Trophoblast cell (in vitro differentiated cells and primary cell): ENCODE data around the gene FEV.

ENCODE experiments used
- DNase-seq, 2 donors: peaks; one replicate each; pipeline ENCODE4 v3.0.0-alpha.2; 2016
- H2AFZ ChIP-seq: 2 replicates; pipeline ENCODE4 v1.6.1; 2013; ENCODE audit warnings: low read length, moderate library complexity, mild to moderate bottlenecking; ENCODE audit not compliant: insufficient read depth, poor library complexity
- H2AK5ac ChIP-seq: 2 replicates; pipeline ENCODE4 v1.6.1; 2013; ENCODE audit warnings: mild to moderate bottlenecking, low read length
- H2BK120ac ChIP-seq: 2 replicates; pipeline ENCODE4 v1.6.1; 2013; ENCODE audit warnings: low read length, mild to moderate bottlenecking, moderate library complexity; ENCODE audit not compliant: insufficient read depth, poor library complexity
- H2BK12ac ChIP-seq: 2 replicates; pipeline ENCODE4 v1.6.1; 2013; ENCODE audit warnings: mild to moderate bottlenecking, low read length, moderate library complexity
- H2BK5ac ChIP-seq: 2 replicates; pipeline ENCODE4 v1.6.1; 2013; ENCODE audit warnings: low read length, low read depth, moderate library complexity, mild to moderate bottlenecking; ENCODE audit not compliant: poor library complexity
- H3K14ac ChIP-seq: 2 replicates; pipeline ENCODE4 v1.6.1; 2013; ENCODE audit warnings: mild to moderate bottlenecking, low read length
- H3K18ac ChIP-seq: 2 replicates; pipeline ENCODE4 v1.6.1; 2013; ENCODE audit warnings: mild to moderate bottlenecking, low read length
- H3K23ac ChIP-seq: 2 replicates; pipeline ENCODE4 v1.6.1; 2013; ENCODE audit warnings: low read length
- H3K27ac ChIP-seq: 2 replicates; pipeline ENCODE4 v1.5.1; 2013; ENCODE audit warnings: low read depth, mild to moderate bottlenecking, inconsistent platforms, low read length, moderate library complexity
- H3K27me3 ChIP-seq: 2 replicates; pipeline ENCODE4 v1.6.1; 2013; ENCODE audit warnings: inconsistent platforms, mild to moderate bottlenecking, low read length, moderate library complexity; ENCODE audit not compliant: insufficient read depth
- H3K36me3 ChIP-seq, 2 experiments: 1 replicate in 1 of 2; 2 replicates in 1 of 2; pipeline ENCODE4 v1.6.1; 2013; ENCODE audit warnings: low read length in 2 of 2, mild to moderate bottlenecking in 2 of 2, moderate library complexity in 1 of 2; ENCODE audit not compliant: insufficient read depth in 2 of 2, control insufficient read depth in 1 of 2
- H3K4ac ChIP-seq: 2 replicates; pipeline ENCODE4 v1.6.1; 2013; ENCODE audit warnings: low read depth, mild to moderate bottlenecking, low read length, moderate library complexity
- H3K4me1 ChIP-seq, 2 experiments: 1 replicate in 1 of 2; 2 replicates in 1 of 2; pipeline ENCODE4 v1.6.1; 2013; ENCODE audit warnings: low read length in 2 of 2, mild to moderate bottlenecking in 2 of 2, moderate library complexity in 1 of 2; ENCODE audit not compliant: insufficient read depth in 2 of 2, control insufficient read depth in 1 of 2
- H3K4me2 ChIP-seq: 2 replicates; pipeline ENCODE4 v1.6.1; 2013; ENCODE audit warnings: inconsistent platforms, mild to moderate bottlenecking, low read length, moderate library complexity
- H3K4me3 ChIP-seq: 2 replicates; pipeline ENCODE4 v1.5.1; 2013; ENCODE audit warnings: mild to moderate bottlenecking, low read depth, low read length, inconsistent platforms
- H3K79me1 ChIP-seq: one replicate; pipeline ENCODE4 v1.6.1; 2013; ENCODE audit warnings: low read length
- H3K79me2 ChIP-seq: 2 replicates; pipeline ENCODE4 v1.6.1; 2013; ENCODE audit warnings: low read length, mild to moderate bottlenecking; ENCODE audit not compliant: control insufficient read depth, insufficient read depth, poor library complexity
- H3K9ac ChIP-seq: 2 replicates; pipeline ENCODE4 v1.6.1; 2013; ENCODE audit warnings: mild to moderate bottlenecking, low read length
- H3K9me3 ChIP-seq: 2 replicates; pipeline ENCODE4 v1.6.1; 2013; ENCODE audit warnings: low read depth, mild to moderate bottlenecking, control low read depth, inconsistent platforms, low read length; ENCODE audit not compliant: insufficient read depth
- H4K12ac ChIP-seq: 2 replicates; pipeline ENCODE4 v1.6.1; 2013; ENCODE audit warnings: low read depth, mild to moderate bottlenecking, low read length, moderate library complexity
- H4K8ac ChIP-seq: 2 replicates; pipeline ENCODE4 v1.6.1; 2013; ENCODE audit warnings: low read depth, mild to moderate bottlenecking, low read length, moderate library complexity
- H4K91ac ChIP-seq: one replicate; pipeline ENCODE4 v1.6.1; 2013; ENCODE audit warnings: low read depth, mild to moderate bottlenecking, low read length, moderate library complexity
- WGBS: extraction: QIAGEN DNeasy Blood & Tissue Kit; methylation state at CpG from one replicate; pipeline ENCODE4 v1.1.7; 2013; ENCODE audit warnings: missing lambda C conversion rate; ENCODE audit not compliant: insufficient read length, insufficient coverage; ENCODE audit errors: extremely low coverage; 5-methylcytosine and 5-hydroxymethylcytosine counted together

Gene FEV

GRCh38 chr2:219003979-219004378 is 19.0 kb upstream of the FEV start:
- Histone ChIP-seq H2AK5ac (no peak overlapping the region), H3K36me3 (no peaks in the 10 kb centered on the region), H2BK5ac (no peak overlapping the region), H3K79me2 (no peaks in the 10 kb centered on the region), H3K9me3 (peaks cover 2% of the 10 kb centered on the region), H3K27ac (no peak overlapping the region), H4K8ac (no peak overlapping the region), H3K79me1 (no peaks in the 10 kb centered on the region), H4K12ac (no peak overlapping the region), H3K14ac (no peak overlapping the region), H2AFZ (no peak overlapping the region), H3K4me3 (no peak overlapping the region), H3K9ac (no peak overlapping the region), H3K4me1 (peaks cover 17 to 18% of the 10 kb centered on the region in 2 experiments), H3K18ac (no peak overlapping the region), H3K4ac (no peak overlapping the region), H2BK12ac (no peak overlapping the region), H2BK120ac (no peak overlapping the region), H4K91ac (no peak overlapping the region), H3K4me2 (no peak overlapping the region), H3K27me3 (peaks cover 50% of the 10 kb centered on the region), H3K23ac (no peak overlapping the region)
- DNase-seq: no peak
- no CpG with 5 or more reads among the region's 3 CpGs for WGBS

GRCh38 chr2:219003267-219003634 is 18.3 kb upstream of the FEV start:
- Histone ChIP-seq H3K23ac (no peak overlapping the region), H2BK5ac (no peak overlapping the region), H3K4me1 (peaks cover 17 to 19% of the 10 kb centered on the region in 2 experiments), H2BK120ac (no peak overlapping the region), H3K4me3 (no peak overlapping the region), H3K14ac (no peak overlapping the region), H4K91ac (no peak overlapping the region), H3K27ac (no peak overlapping the region), H2AK5ac (no peak overlapping the region), H3K9ac (no peak overlapping the region), H3K79me2 (no peaks in the 10 kb centered on the region), H3K4ac (no peak overlapping the region), H3K27me3 (peaks cover 50% of the 10 kb centered on the region), H4K12ac (no peak overlapping the region), H2BK12ac (no peak overlapping the region), H3K36me3 (no peaks in the 10 kb centered on the region), H3K79me1 (no peaks in the 10 kb centered on the region), H3K4me2 (peak overlapping the region; percentile 54), H4K8ac (no peak overlapping the region), H2AFZ (no peak overlapping the region), H3K9me3 (peaks cover 2% of the 10 kb centered on the region), H3K18ac (no peak overlapping the region)
- DNase-seq: no peak
- WGBS: no CpG with 5 or more reads among the region's 20 CpGs

- Histone ChIP-seq H2AK5ac (no peak overlapping the region), H3K23ac (no peak overlapping the region), H2BK5ac (no peak overlapping the region), H3K9ac (no peak overlapping the region), H3K36me3 (no peaks in the 10 kb centered on the region), H3K14ac (no peak overlapping the region), H3K79me1 (no peaks in the 10 kb centered on the region), H3K4me3 (no peak overlapping the region), H3K4me2 (peak overlapping the region; percentile 54), H2AFZ (no peak overlapping the region), H3K27ac (no peak overlapping the region), H3K18ac (no peak overlapping the region), H3K4ac (no peak overlapping the region), H4K91ac (no peak overlapping the region), H3K79me2 (no peaks in the 10 kb centered on the region), H4K12ac (no peak overlapping the region), H2BK120ac (no peak overlapping the region), H3K4me1 (peaks cover 17 to 19% of the 10 kb centered on the region in 2 experiments), H4K8ac (no peak overlapping the region), H3K9me3 (peaks cover 2% of the 10 kb centered on the region), H3K27me3 (peaks cover 50% of the 10 kb centered on the region), H2BK12ac (no peak overlapping the region)
- no CpG with 5 or more reads among the region's 72 CpGs for WGBS
- peak; percentile 64 to 75 for DNase-seq
Observed at GRCh38 chr2:219002395-219003266, 17.6 kb upstream of the FEV start.

GRCh38 chr2:219001577-219002394 is 16.8 kb upstream of the FEV start:
- H3K9me3 ChIP-seq: peaks cover 2% of the 10 kb centered on the region
- H2BK120ac ChIP-seq: no peak overlapping the region
- no peak overlapping the region for H3K4ac ChIP-seq
- H3K79me2 ChIP-seq: no peaks in the 10 kb centered on the region
- no peaks in the 10 kb centered on the region for H3K36me3 ChIP-seq
- WGBS: no CpG with 5 or more reads among the region's 70 CpGs
- H4K12ac ChIP-seq: no peak overlapping the region
- no peaks in the 10 kb centered on the region for H3K79me1 ChIP-seq
- H3K27ac ChIP-seq: no peak overlapping the region
- H3K18ac ChIP-seq: no peak overlapping the region
- peak overlapping the region; percentile 49 for H3K4me2 ChIP-seq
- H3K4me3 ChIP-seq: peak overlapping the region; percentile 8
- peak; percentile 82 to 87 for DNase-seq
- no peak overlapping the region for H3K9ac ChIP-seq
- peaks cover 50% of the 10 kb centered on the region for H3K27me3 ChIP-seq
- no peak overlapping the region for H2AK5ac ChIP-seq
- no peak overlapping the region for H2BK5ac ChIP-seq
- peaks cover 17 to 19% of the 10 kb centered on the region in 2 experiments for H3K4me1 ChIP-seq
- no peak overlapping the region for H3K23ac ChIP-seq
- H3K14ac ChIP-seq: no peak overlapping the region
- H2BK12ac ChIP-seq: no peak overlapping the region
- H2AFZ ChIP-seq: no peak overlapping the region
- no peak overlapping the region for H4K91ac ChIP-seq
- H4K8ac ChIP-seq: no peak overlapping the region
